CD4-positive, alpha-beta T cell treated with Interleukin-21 for 1 hour (primary cell): ENCODE data around the gene B4GALT6.

Experiments
- DNase-seq: peaks from one replicate; pipeline ENCODE4 v3.0.0-alpha.2; 2020

B4GALT6 gene

GRCh38 chr18:31631526-31631925 lies 52.9 kb downstream of the B4GALT6 start:
- DNase-seq, result no peak

- no peak for DNase-seq
Measured at GRCh38 chr18:31630549-31630948, 53.8 kb downstream of the B4GALT6 start.

GRCh38 chr18:31626409-31626808 lies 58.0 kb downstream of the B4GALT6 start:
- DNase-seq, result no peak

- DNase-seq, result no peak
Measured at GRCh38 chr18:31624892-31625640, 59.3 kb downstream of the B4GALT6 start.

- DNase-seq, result no peak
Measured at GRCh38 chr18:31619291-31619690, 65.1 kb downstream of the B4GALT6 start.

- DNase-seq, result no peak
Measured at GRCh38 chr18:31618801-31619200, 65.6 kb downstream of the B4GALT6 start.

- no peak for DNase-seq
Measured at GRCh38 chr18:31617031-31617717, 67.2 kb downstream of the B4GALT6 start.

GRCh38 chr18:31616586-31616985 lies 67.8 kb downstream of the B4GALT6 start:
- DNase-seq, result no peak

- no peak for DNase-seq
Measured at GRCh38 chr18:31614044-31614443, 70.3 kb downstream of the B4GALT6 start.

GRCh38 chr18:31612124-31612523 lies 72.3 kb downstream of the B4GALT6 start:
- no peak for DNase-seq

- DNase-seq, result no peak
Measured at GRCh38 chr18:31611511-31611910, 72.9 kb downstream of the B4GALT6 start.

- DNase-seq, result no peak
Measured at GRCh38 chr18:31610286-31611205, 73.8 kb downstream of the B4GALT6 start.

GRCh38 chr18:31609886-31610285 lies 74.5 kb downstream of the B4GALT6 start:
- no peak for DNase-seq

- no peak for DNase-seq
Measured at GRCh38 chr18:31607384-31607783, 77.0 kb downstream of the B4GALT6 start.

- DNase-seq, result no peak
Measured at GRCh38 chr18:31606265-31606664, 78.1 kb downstream of the B4GALT6 start.

GRCh38 chr18:31603315-31603714 lies 81.1 kb downstream of the B4GALT6 start:
- no peak for DNase-seq

GRCh38 chr18:31598021-31598805 lies 86.2 kb downstream of the B4GALT6 start:
- no peak for DNase-seq

- DNase-seq, result no peak
Measured at GRCh38 chr18:31596081-31596872, 88.1 kb downstream of the B4GALT6 start.

- no peak for DNase-seq
Measured at GRCh38 chr18:31595121-31595771, 89.1 kb downstream of the B4GALT6 start.

- DNase-seq, result no peak
Measured at GRCh38 chr18:31592506-31593157, 91.7 kb downstream of the B4GALT6 start.

GRCh38 chr18:31591628-31592027 lies 92.8 kb downstream of the B4GALT6 start, which contains the start of gene TTR:
TSS of gene TTR (plus strand) at chr18:31591877. CDS start at chr18:31591903, 26 bp downstream.
- no peak for DNase-seq
